HG02884 (cell line): ENCODE results near the gene POGZ.

ENCODE experiments used
- ATAC-seq: cut with Tn5 transposase; IDR thresholded peaks from one replicate; pipeline ENCODE4 v1.9.1; 2021; ENCODE audit warnings: mild to moderate bottlenecking, moderate library complexity; ENCODE audit not compliant: unreplicated experiment

Gene POGZ

GRCh38 chr1:151459331-151460046 lies at the start of gene POGZ:
TSS of gene POGZ (minus strand) at chr1:151459494. CDS start at chr1:151442204, 17,290 bp downstream.
- peak; percentile 61 for ATAC-seq

GRCh38 chr1:151508833-151509232 lies 49.5 kb upstream of the POGZ start:
- ATAC-seq, result no peak

GRCh38 chr1:151504759-151505158 lies 45.5 kb upstream of the POGZ start:
- ATAC-seq, result no peak

- no peak for ATAC-seq
Measured at GRCh38 chr1:151504252-151504651, 45.0 kb upstream of the POGZ start.

- ATAC-seq, result no peak
Measured at GRCh38 chr1:151502859-151503780, 43.8 kb upstream of the POGZ start.

GRCh38 chr1:151502035-151502700 lies 42.9 kb upstream of the POGZ start:
- no peak for ATAC-seq

- no peak for ATAC-seq
Measured at GRCh38 chr1:151501474-151501873, 42.2 kb upstream of the POGZ start.

GRCh38 chr1:151499930-151500329 lies 40.6 kb upstream of the POGZ start:
- ATAC-seq, result no peak

- ATAC-seq, result no peak
Measured at GRCh38 chr1:151499365-151499764, 40.1 kb upstream of the POGZ start.

GRCh38 chr1:151495316-151495715 lies 36.0 kb upstream of the POGZ start:
- no peak for ATAC-seq

GRCh38 chr1:151494741-151495281 lies 35.5 kb upstream of the POGZ start:
- no peak for ATAC-seq

GRCh38 chr1:151493042-151493441 lies 33.7 kb upstream of the POGZ start:
- ATAC-seq, result no peak

- ATAC-seq, result no peak
Measured at GRCh38 chr1:151492120-151492519, 32.8 kb upstream of the POGZ start.

- ATAC-seq, result no peak
Measured at GRCh38 chr1:151491641-151492040, 32.3 kb upstream of the POGZ start.

GRCh38 chr1:151486557-151486956 lies 27.3 kb upstream of the POGZ start:
- no peak for ATAC-seq

- no peak for ATAC-seq
Measured at GRCh38 chr1:151485685-151486255, 26.5 kb upstream of the POGZ start.

GRCh38 chr1:151482017-151482416 lies 22.7 kb upstream of the POGZ start:
- ATAC-seq, result no peak

- no peak for ATAC-seq
Measured at GRCh38 chr1:151479462-151479861, 20.2 kb upstream of the POGZ start.

- no peak for ATAC-seq
Measured at GRCh38 chr1:151478923-151479322, 19.6 kb upstream of the POGZ start.

- ATAC-seq, result no peak
Measured at GRCh38 chr1:151478140-151478812, 19.0 kb upstream of the POGZ start.
